Muscle of arm (tissue), 12 donors: Measurements from ENCODE around the gene TNFAIP8L3. TPM values are rescaled to one million over a fixed set of nuclear protein-coding genes. Genes with fewer than 3 reads are reported as not detected.
A peak's percentile ranks its signal among the peaks of the same experiment; 100 is the strongest.
"Not testable (repeated sequence)": the region's sequence is repeated elsewhere in the genome, so short reads cannot be mapped to it uniquely, and the experiment has no call there.

Experiments used
- DNase-seq: peaks from one replicate; pipeline ENCODE4 v3.0.0-alpha.2; 2013
- polyA plus RNA-seq, 12 donors: library from polyadenylated mRNA; unstranded; fragments of 120-200 nt; gene quantifications; one replicate each; pipeline ENCODE4 v1.2.1, GENCODE V29; 2013; ENCODE audit not compliant: insufficient read length in 12 of 12

The TNFAIP8L3 gene
- polyA plus RNA-seq, 12 donors = 1.6 to 5.8 (median 2.2) TPM; not detected in 1

DNA sequence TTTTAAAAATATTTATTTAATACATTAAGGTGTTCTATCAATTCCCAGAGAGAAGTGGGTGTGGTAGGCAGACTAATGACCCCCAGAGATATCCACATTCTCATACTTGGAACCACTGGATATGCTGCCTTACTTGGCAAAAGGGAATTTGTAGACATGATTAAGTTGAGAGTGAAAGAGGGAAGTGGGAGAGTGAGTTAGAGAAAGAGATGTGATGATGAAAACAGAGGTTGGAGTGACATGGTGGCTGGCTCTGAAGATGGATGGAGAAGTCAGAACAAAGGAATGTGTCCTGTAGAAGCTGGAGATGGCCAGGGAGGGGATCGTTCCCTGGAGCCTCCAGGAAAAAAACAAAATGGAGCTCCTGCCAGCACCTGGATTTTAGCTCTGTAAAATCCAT, 32.0 kb downstream of the TNFAIP8L3 start:
- no peak for DNase-seq

DNA sequence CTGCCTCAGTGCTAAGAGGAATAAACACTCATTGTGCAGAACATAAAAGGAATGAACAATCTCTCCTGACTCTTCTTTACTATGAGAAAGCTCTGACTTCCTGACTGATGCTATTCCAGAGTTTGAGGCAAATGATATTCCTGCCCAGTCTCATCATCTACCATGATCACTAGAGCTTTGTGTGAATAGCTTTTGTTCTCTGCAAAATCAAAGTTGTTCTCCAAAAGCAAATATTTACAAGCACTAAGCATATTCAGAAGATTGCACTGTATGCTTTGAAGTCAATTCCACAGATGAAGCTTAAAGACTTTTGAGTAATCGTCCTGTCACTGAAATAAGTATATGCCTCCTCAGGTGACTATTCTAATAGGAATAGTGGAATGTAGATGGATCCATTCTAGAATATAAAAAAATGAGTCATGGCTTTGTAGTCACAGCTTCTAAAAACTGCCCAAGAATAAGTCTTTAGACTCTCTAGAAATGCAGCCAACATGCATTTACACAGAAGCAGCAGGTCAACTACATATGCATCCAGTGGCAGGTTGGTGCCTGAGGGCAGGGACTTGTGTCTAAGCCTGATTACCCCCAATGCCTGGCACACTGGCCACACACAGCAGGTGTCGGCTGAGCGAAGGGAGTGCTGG, 34.6 kb downstream of the TNFAIP8L3 start:
- no peak for DNase-seq

DNA sequence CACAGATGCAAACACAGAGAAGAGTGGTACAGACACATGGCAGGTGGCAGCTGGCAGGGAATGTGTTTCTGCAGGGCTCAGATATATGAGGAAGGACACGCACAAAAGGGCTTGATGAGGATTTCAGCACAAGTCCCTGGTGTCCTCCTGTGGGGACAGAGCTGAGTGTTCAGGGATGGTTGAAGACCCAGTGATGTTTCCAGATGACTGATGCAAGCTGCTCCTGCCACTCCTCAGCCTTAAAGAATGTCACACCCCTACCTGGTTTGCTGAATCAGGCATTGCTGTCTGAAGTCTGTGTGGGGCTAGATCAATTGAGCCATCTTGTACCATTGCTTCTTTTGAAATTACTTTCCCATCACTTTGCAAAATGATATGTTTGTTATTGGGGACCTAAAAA, 40.2 kb downstream of the TNFAIP8L3 start:
- DNase-seq = no peak

DNA sequence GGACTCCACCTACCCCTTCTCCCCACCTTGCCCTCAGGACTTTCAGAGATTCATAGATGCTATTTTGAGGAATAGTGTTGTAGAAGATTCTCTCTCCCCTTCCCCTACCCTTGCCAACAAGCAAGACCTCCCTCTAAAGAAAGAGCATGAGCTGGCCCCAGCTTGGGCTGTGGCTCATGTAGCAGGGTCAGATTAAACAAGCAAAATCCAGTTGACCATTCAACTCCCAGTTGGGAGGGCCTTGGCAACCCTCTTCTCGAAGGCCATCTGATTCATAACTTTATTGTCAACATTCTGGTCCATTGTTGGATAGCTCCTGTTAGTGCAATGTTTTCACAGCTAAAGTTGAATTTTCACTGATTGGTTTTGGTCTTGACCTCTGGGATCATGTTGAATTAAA, 41.1 kb downstream of the TNFAIP8L3 start:
- no peak for DNase-seq

- DNase-seq = peak; percentile 71
These were observed 42.9 kb downstream of the TNFAIP8L3 start for GRCh38 chr15:51051776-51052175.

DNA sequence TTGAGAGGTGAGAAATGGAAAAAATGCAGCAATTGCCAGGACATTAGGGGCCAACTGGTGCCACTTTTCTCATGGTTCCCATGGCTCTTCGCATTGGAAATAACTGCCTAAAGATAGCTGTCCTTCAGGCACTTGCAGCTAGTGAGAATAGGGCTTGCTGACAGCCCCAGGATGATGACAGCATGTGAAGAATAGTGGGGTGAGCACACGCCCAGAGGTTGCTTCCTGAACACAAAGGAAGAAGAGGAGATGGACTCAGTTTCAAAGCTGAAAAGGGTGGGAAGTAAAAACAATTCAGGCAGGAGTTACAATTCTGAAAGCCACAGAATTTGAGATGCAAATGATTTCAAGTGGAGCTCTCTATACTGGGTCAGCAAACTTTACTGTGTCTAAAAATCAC, 45.6 kb downstream of the TNFAIP8L3 start:
- no peak for DNase-seq

GRCh38 chr15:51048308-51048707, 46.4 kb downstream of the TNFAIP8L3 start:
- DNase-seq = no peak

- no peak for DNase-seq
These were observed 47.8 kb downstream of the TNFAIP8L3 start for GRCh38 chr15:51046799-51047449.

GRCh38 chr15:51046016-51046415, 48.7 kb downstream of the TNFAIP8L3 start:
- DNase-seq = no peak

- DNase-seq = no peak
These were observed 50.5 kb downstream of the TNFAIP8L3 start for GRCh38 chr15:51044037-51044727.

- no peak for DNase-seq
These were observed 55.8 kb downstream of the TNFAIP8L3 start for GRCh38 chr15:51038974-51039319.

GRCh38 chr15:51038162-51038973, 56.3 kb downstream of the TNFAIP8L3 start:
- DNase-seq = no peak

DNA sequence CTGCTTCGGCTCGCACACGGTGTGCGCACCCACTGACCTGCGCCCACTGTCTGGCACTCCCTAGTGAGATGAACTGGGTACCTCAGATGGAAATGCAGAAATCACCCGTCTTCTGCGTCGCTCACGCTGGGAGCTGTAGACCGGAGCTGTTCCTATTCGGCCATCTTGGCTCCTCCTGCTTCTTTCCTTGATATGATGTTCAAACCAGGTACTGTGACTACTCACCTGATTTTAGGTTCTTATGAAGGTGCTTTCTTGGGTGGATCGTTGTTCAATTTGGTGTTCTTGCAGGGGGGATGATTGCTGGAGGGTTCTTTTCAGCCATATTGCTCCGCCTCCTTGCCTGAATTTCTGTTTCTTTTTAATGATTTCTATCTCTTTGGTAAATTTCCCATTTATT, 57.2 kb downstream of the TNFAIP8L3 start:
- DNase-seq = not testable (repeated sequence)

DNA sequence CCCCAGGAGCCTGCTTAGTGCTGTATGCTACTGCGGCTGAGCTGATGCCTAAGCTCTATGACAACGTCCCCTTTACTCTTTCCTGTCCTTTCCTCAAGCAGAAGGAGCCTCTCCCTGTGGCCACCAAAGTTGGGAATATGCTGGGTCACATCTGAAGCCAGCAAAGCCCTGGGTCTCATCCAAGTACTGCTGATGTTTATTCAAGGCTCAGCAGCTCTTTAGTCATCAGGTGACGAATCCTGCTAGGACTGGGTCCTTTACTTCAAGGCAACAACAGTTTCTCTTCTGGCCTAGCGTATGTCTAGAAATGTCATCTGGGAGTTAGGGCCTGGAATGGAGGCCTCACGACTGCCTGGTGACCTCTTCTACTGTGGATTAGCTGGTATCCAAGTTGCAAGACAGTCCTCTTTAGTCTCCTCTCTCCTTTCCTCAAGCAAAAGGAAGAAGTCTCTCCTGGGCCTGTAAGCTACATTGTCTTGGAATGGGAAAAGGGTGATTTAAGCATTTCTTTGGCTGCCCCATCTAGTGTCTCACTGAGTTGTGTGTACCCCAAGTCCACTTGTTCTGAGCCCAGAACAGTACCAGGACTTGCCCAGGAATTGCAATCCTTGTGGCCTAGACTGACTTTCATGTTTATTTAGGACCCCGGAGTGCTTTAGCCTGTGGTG, 63.9 kb downstream of the TNFAIP8L3 start:
- DNase-seq = no peak

DNA sequence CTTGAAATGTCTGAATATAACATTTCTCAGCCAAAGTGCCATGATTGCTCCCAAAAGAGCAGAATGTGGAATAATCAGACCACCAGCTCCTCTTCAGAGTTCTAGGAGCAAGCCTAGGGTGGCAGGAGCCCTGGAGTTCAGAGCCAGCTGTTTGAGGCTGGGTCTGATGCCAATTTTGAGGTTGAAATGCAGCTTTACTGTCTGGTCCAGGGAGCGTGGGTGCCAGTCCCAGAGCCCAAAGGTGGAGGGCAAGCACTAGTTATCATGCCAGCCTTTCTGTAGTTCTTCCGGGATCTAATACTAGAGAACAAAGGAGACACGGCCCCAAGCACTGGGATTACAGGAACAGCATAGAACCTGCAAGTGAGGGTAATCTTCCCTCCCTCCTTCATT, 69.3 kb downstream of the TNFAIP8L3 start:
- no peak for DNase-seq

- DNase-seq = peak; percentile 19
These were observed 69.8 kb downstream of the TNFAIP8L3 start for GRCh38 chr15:51024735-51025453.

DNA sequence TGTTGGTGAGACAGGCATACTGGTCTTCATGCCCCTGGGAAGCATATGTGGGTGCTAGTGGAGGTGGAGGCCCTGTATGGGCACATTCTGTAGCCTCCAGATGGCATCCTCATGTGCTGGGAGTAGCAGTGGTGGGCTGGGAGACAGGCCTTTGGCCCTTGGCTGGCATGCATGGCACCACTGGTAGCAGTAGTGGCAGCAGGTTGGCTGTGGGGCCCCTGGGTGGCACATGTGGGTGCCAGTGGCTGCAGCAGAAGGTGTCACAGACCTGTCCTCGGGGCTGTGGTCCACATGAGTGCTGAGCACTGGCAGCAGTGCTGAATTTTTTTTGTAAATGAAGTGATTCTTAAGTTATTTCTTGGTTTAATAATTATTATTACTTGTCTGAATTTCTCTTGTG, 71.2 kb downstream of the TNFAIP8L3 start:
- no peak for DNase-seq

- DNase-seq = no peak
These were observed 72.5 kb downstream of the TNFAIP8L3 start for GRCh38 chr15:51022206-51022605.

- DNase-seq = no peak
These were observed 78.1 kb downstream of the TNFAIP8L3 start for GRCh38 chr15:51016615-51017014.

GRCh38 chr15:51011212-51011611, 83.5 kb downstream of the TNFAIP8L3 start:
- DNase-seq = no peak

GRCh38 chr15:51007131-51007666, 87.5 kb downstream of the TNFAIP8L3 start:
- DNase-seq = no peak
